SJSA1 (cell line): ENCODE results near the gene RNF166. TPM values are rescaled to one million over a fixed set of nuclear protein-coding genes. Genes with fewer than 3 reads are reported as not detected.

ENCODE experiments used
- total RNA-seq: library from RNA; depleted of rRNA; stranded (reverse); fragments of >200 nt; shearing (Covaris generic); gene quantifications from 2 replicates; pipeline ENCODE4 v1.2.3, GENCODE V29; 2014; rRNA removed

The RNF166 gene
- total RNA-seq, 1 experiment from 2014 or later: 32.4 TPM

Other genes with a start within 250 kb of the RNF166 start
- gene ZC3H18, start 136.0 kb downstream of the RNF166 start, total RNA-seq: 14.6 and 18.2 TPM in 2 replicates
- gene IL17C, start 67.8 kb downstream of the RNF166 start, total RNA-seq: not detected in 2 replicates
- not detected in 2 replicates for gene CYBA, start 55.4 kb downstream of the RNF166 start, total RNA-seq
- 38.4 and 42.6 TPM in 2 replicates for gene MVD, start 43.3 kb downstream of the RNF166 start, total RNA-seq
- gene SNAI3, start 19.9 kb downstream of the RNF166 start, total RNA-seq: 0.05 TPM in 1 of 2 replicates, not detected in the other
- 17.9 and 20.4 TPM in 2 replicates for gene CTU2, start 95 bp upstream of the RNF166 start, total RNA-seq
- gene PIEZO1, start 78.8 kb upstream of the RNF166 start, total RNA-seq: 142 and 181 TPM in 2 replicates
- 36.7 and 45.7 TPM in 2 replicates for gene CDT1, start 97.4 kb upstream of the RNF166 start, total RNA-seq
- gene APRT, start 105.5 kb upstream of the RNF166 start, total RNA-seq: 90.6 and 138 TPM in 2 replicates
- 13.9 and 15.3 TPM in 2 replicates for gene GALNS, start 150.5 kb upstream of the RNF166 start, total RNA-seq
- 17.3 and 27.5 TPM in 2 replicates for gene TRAPPC2L, start 150.7 kb upstream of the RNF166 start, total RNA-seq
- not detected in 2 replicates for gene PABPN1L, start 160.3 kb upstream of the RNF166 start, total RNA-seq